Stimulated activated CD4-positive, alpha-beta T cell treated with anti-CD3 and anti-CD28 coated beads, Interleukin-12 subunit alpha, Interleukin-12 subunit beta, amount 100 ng/mL, for 48 hours (primary cell): Measurements from ENCODE around the gene ATP8B1.

Experiments
- DNase-seq, 3 donors: peaks; one replicate each; pipeline ENCODE4 v3.0.0-alpha.2; 2020; ENCODE audit warnings: low read depth in 2 of 3, low spot score in 1 of 3

Gene ATP8B1

GRCh38 chr18:57819671-57820460 lies 16.8 kb upstream of the ATP8B1 start:
- no peak for DNase-seq

GRCh38 chr18:57819119-57819518 lies 16.0 kb upstream of the ATP8B1 start:
- no peak for DNase-seq

- no peak for DNase-seq
Observed at GRCh38 chr18:57816208-57816954, 13.3 kb upstream of the ATP8B1 start.

- no peak for DNase-seq
Observed at GRCh38 chr18:57814555-57814954, 11.4 kb upstream of the ATP8B1 start.

GRCh38 chr18:57813245-57813644 lies 10.1 kb upstream of the ATP8B1 start:
- DNase-seq, result no peak

GRCh38 chr18:57812126-57812477 lies 9.0 kb upstream of the ATP8B1 start:
- no peak for DNase-seq

- DNase-seq, result no peak
Observed at GRCh38 chr18:57811477-57812125, 8.5 kb upstream of the ATP8B1 start.

GRCh38 chr18:57809190-57809589 lies 6.1 kb upstream of the ATP8B1 start:
- no peak for DNase-seq

GRCh38 chr18:57807336-57808117 lies 4.4 kb upstream of the ATP8B1 start:
- no peak for DNase-seq

- DNase-seq, result no peak
Observed at GRCh38 chr18:57806978-57807285, 3.8 kb upstream of the ATP8B1 start.

- DNase-seq, result no peak
Observed at GRCh38 chr18:57806201-57806977, 3.3 kb upstream of the ATP8B1 start.

- no peak for DNase-seq
Observed at GRCh38 chr18:57805117-57805516, 2.0 kb upstream of the ATP8B1 start.

- DNase-seq, result no peak
Observed at GRCh38 chr18:57804557-57804956, 1.4 kb upstream of the ATP8B1 start.

GRCh38 chr18:57802213-57803102 lies 657 bp downstream of the ATP8B1 start:
- no peak for DNase-seq

- DNase-seq, result no peak
Observed at GRCh38 chr18:57801761-57802212, 1.3 kb downstream of the ATP8B1 start.

- no peak for DNase-seq
Observed at GRCh38 chr18:57801325-57801724, 1.8 kb downstream of the ATP8B1 start.

GRCh38 chr18:57798713-57799373 lies 4.3 kb downstream of the ATP8B1 start:
- DNase-seq, result no peak

- DNase-seq, result no peak
Observed at GRCh38 chr18:57797209-57797651, 5.9 kb downstream of the ATP8B1 start.
